ENCODE measurements around the gene FAM50A.

- TF ChIP-seq GATA1 (IDR thresholded peaks at IDR 0.05; ENCODE audit: low read depth, low read length): no peak
- TF ChIP-seq POLR2A (IDR thresholded peaks at IDR 0.05; ENCODE audit: low read length): no peak
These were observed 29.7 kb downstream of the FAM50A start for GRCh38 chrX:154473683-154474082.
